Measurements from ENCODE around the gene SHROOM3. TPM values are rescaled to one million over a fixed set of nuclear protein-coding genes. Genes with fewer than 3 reads are reported as not detected.

Gene SHROOM3
- total and polyA plus RNA-seq, 2 donors from 2014 or later, result 5.5 to 67.3 TPM

DNA sequence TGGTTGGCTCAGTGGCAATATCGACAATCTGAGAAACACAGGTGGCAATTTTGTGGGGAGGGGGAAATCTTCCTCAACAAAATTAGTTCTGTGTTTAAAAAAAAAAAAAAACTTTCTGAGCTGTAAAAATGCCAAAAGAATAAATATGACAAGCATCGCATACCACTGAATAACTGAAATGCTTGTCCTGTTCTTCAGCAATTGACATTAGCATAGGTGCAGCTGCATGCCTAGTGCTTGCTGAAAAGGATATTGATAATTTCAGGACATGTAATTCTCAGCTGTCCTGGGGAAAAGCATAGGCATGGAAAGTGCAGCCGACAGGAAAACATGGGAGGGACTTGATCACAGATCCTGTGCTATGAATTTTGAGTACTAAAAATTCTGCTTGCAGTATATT, 315.7 kb downstream of the SHROOM3 start:
- no peak overlapping the region for H3K9ac ChIP-seq (ENCODE audit: low read length in 3 of 3)
- peaks cover 2 to 12% (median 9%) of the 10 kb centered on the region in 3 donors for H3K4me1 ChIP-seq (ENCODE audit: control insufficient read depth in 2 of 3, insufficient read depth in 2 of 3, low read depth in 1 of 3, low read length in 3 of 3)
- FAIRE-seq (no peak), DNase-seq (no peak)
- H3K4me3 ChIP-seq (ENCODE audit: low read length in 3 of 3), result no peak overlapping the region
- intact Hi-C loops (cut with DNase I), result no loop called here
- H3K36me3 ChIP-seq (ENCODE audit: control insufficient read depth in 2 of 3, insufficient read depth in 3 of 3, low read length in 3 of 3), result peaks cover 6 to 18% (median 7%) of the 10 kb centered on the region in 3 donors
- no peaks in the 10 kb centered on the region for H3K27me3 ChIP-seq (ENCODE audit: control insufficient read depth, insufficient read depth, low read length)
- H3K27ac ChIP-seq (ENCODE audit: low read depth in 2 of 2, low read length in 2 of 2), result no peak overlapping the region
- TF ChIP-seq, protein P1, sequence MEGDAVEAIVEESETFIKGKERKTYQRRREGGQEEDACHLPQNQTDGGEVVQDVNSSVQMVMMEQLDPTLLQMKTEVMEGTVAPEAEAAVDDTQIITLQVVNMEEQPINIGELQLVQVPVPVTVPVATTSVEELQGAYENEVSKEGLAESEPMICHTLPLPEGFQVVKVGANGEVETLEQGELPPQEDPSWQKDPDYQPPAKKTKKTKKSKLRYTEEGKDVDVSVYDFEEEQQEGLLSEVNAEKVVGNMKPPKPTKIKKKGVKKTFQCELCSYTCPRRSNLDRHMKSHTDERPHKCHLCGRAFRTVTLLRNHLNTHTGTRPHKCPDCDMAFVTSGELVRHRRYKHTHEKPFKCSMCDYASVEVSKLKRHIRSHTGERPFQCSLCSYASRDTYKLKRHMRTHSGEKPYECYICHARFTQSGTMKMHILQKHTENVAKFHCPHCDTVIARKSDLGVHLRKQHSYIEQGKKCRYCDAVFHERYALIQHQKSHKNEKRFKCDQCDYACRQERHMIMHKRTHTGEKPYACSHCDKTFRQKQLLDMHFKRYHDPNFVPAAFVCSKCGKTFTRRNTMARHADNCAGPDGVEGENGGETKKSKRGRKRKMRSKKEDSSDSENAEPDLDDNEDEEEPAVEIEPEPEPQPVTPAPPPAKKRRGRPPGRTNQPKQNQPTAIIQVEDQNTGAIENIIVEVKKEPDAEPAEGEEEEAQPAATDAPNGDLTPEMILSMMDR (IDR thresholded peaks at IDR 0.05; ENCODE audit: borderline replicate concordance, extremely low read depth, insufficient read depth), result no peak
- H3K9me3 ChIP-seq (ENCODE audit: control insufficient read depth in 2 of 3, insufficient read depth in 1 of 3, low read length in 3 of 3), result peaks cover 0 to 5% (median 0%) of the 10 kb centered on the region in 3 donors

DNA sequence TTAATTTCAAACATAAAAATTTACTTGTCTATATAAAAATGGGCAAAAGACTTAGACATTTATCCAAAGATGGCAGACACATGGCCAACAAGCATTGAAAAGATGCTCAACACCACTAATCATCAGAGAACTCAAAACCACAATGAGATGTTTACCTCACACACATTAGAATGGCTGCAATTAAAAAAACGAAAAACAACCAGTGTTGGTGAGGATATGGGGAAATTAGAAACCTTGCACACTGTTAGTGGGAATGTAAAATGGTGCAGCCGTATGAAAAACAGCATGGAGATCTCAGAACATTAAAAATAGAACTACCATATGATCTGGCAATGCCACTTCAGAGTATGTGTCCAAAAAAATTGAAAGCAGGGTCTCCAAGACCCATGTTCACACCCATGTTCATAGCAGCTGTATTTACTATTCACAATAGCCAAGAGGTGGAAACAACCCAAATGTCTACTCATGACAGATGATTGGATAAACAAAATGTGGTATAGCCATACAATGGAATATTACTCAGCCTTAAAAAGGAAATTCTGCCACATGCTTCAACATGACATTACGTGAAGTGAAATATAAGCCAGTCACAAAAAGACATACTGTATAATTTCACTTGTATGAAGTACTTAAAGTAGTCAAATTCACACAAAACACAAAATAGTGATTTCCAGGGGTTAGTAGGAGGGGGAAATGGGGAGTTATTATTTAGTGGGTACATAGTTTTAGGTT, 316.7 kb downstream of the SHROOM3 start:
- FAIRE-seq (no peak), DNase-seq (no peak)
- H3K4me3 ChIP-seq (ENCODE audit: low read length in 3 of 3), result no peak overlapping the region
- H3K9ac ChIP-seq (ENCODE audit: low read length in 3 of 3), result no peak overlapping the region
- TF ChIP-seq, protein P1 (IDR thresholded peaks at IDR 0.05; ENCODE audit: borderline replicate concordance, extremely low read depth, insufficient read depth), result no peak
- H3K4me1 ChIP-seq (ENCODE audit: control insufficient read depth in 2 of 3, insufficient read depth in 2 of 3, low read depth in 1 of 3, low read length in 3 of 3), result peaks cover 2 to 12% (median 9%) of the 10 kb centered on the region in 3 donors
- intact Hi-C loops (cut with DNase I), result no loop called here
- peaks cover 6 to 23% (median 9%) of the 10 kb centered on the region in 3 donors for H3K36me3 ChIP-seq (ENCODE audit: control insufficient read depth in 2 of 3, insufficient read depth in 3 of 3, low read length in 3 of 3)
- peaks cover 0 to 5% (median 0%) of the 10 kb centered on the region in 3 donors for H3K9me3 ChIP-seq (ENCODE audit: control insufficient read depth in 2 of 3, insufficient read depth in 1 of 3, low read length in 3 of 3)
- H3K27me3 ChIP-seq (ENCODE audit: control insufficient read depth, insufficient read depth, low read length), result no peaks in the 10 kb centered on the region
- H3K27ac ChIP-seq (ENCODE audit: low read depth in 2 of 2, low read length in 2 of 2), result no peak overlapping the region

DNA sequence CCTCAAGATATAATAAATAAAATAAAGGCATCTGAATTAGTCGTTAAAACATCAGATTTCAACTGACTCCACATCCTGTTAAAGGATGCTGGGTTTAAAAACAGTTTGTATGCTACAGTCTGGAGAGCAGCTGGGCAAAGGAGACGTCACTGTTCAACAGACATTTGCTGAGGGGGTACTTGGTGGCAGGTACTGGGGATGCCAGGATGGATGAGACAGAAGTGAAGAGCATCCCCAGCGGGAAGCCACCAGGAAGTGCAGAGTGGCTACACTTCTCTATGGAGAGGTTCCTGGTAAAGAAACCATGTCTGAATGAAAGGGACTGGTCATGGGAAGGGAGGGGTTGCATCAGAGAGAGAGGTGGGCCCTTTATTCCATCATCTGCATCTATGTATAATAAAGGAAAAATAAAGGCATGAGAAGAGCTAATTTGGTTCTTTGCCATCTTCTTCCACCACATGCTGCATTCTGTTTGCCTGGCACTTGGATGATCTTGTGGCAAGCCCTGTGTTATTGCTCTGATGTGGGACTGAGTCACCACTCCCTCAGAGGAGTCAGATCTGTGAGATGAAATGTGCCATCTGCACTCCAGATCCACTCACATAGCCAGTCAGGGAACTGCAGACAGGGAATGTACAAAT, 318.0 kb downstream of the SHROOM3 start:
- peak overlapping the region in 1 of 3 donors; percentile 8 for H3K4me3 ChIP-seq (ENCODE audit: low read length in 3 of 3)
- intact Hi-C loops (cut with DNase I), result no loop called here
- H3K36me3 ChIP-seq (ENCODE audit: control insufficient read depth in 2 of 3, insufficient read depth in 3 of 3, low read length in 3 of 3), result peaks cover 6 to 25% (median 10%) of the 10 kb centered on the region in 3 donors
- peaks cover 0 to 5% (median 0%) of the 10 kb centered on the region in 3 donors for H3K9me3 ChIP-seq (ENCODE audit: control insufficient read depth in 2 of 3, insufficient read depth in 1 of 3, low read length in 3 of 3)
- FAIRE-seq, result no peak
- no peaks in the 10 kb centered on the region for H3K27me3 ChIP-seq (ENCODE audit: control insufficient read depth, insufficient read depth, low read length)
- DNase-seq, result peak in 1 of 5 donors; percentile 71
- TF ChIP-seq, protein P1 (IDR thresholded peaks at IDR 0.05; ENCODE audit: borderline replicate concordance, extremely low read depth, insufficient read depth), result no peak
- H3K9ac ChIP-seq (ENCODE audit: low read length in 3 of 3), result peak overlapping the region in 1 of 3 donors; percentile 7
- peaks cover 2 to 12% (median 9%) of the 10 kb centered on the region in 3 donors for H3K4me1 ChIP-seq (ENCODE audit: control insufficient read depth in 2 of 3, insufficient read depth in 2 of 3, low read depth in 1 of 3, low read length in 3 of 3)
- H3K27ac ChIP-seq (ENCODE audit: low read depth in 2 of 2, low read length in 2 of 2), result peak overlapping the region in 1 of 2 donors; percentile 35

Measured in kidney (tissue), 14 donors.